ENCODE results near the gene MAP2K1.

The MAP2K1 gene

DNA sequence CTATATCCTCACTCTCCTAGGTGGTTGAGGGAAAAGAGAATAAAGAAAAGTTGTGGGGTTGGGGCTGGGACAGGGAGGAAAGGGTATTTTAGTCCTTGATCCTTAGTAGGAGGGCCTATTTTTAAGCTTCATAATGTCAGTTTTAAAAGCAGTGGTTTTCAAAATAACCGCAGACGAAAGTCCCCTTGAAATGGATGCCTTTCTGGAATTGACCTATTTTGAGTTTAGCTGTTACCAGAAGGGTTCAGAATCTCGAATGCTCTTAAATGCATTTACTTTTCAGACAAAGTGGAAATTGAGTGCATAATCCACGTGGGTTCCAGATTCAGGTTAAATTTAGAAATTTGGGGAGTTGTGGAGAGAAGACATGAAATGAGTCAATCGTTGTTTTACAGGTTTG, 16.6 kb downstream of the MAP2K1 start:
- Mint-ChIP-seq H3K9me3 (no peaks in the 10 kb centered on the region), H3K4me1 (ENCODE audit: low read depth) (peaks cover 78% of the 10 kb centered on the region), H3K4me3 (no peak overlapping the region), H3K36me3 (ENCODE audit: low read depth) (peaks cover 39% of the 10 kb centered on the region), H3K27ac (no peak overlapping the region), H3K27me3 (no peaks in the 10 kb centered on the region)
- intact Hi-C loops (cut with micrococcal nuclease) = no loop called here

DNA sequence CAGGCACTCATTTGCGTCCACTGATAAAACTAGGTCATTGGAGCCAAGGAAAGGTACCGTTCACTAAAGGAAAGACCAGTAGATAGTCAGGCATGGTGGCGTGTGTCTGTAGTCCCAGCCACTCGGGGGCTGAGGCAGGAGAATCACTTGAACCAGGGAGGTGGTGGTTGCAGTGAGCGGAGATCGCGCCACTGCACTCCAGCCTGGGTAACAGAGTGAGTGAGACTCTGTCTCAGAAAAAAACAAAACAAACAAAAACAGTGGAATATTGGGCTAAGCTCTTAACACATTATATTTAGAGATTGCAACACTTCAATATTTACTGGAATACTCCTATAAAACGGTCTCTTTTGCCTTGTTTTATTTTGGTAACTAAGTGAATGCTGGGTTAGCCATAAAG, 17.4 kb downstream of the MAP2K1 start:
- intact Hi-C loops (cut with micrococcal nuclease) = no loop called here
- H3K4me1 Mint-ChIP-seq (ENCODE audit: low read depth) = peaks cover 85% of the 10 kb centered on the region

GRCh38 chr15:66404532-66404931, 17.8 kb downstream of the MAP2K1 start:
- no peak overlapping the region for H3K4me3 Mint-ChIP-seq
- no peaks in the 10 kb centered on the region for H3K27me3 Mint-ChIP-seq
- no peaks in the 10 kb centered on the region for H3K9me3 Mint-ChIP-seq
- peaks cover 27% of the 10 kb centered on the region for H3K36me3 Mint-ChIP-seq (ENCODE audit: low read depth)
- peak overlapping the region; percentile 8 for H3K27ac Mint-ChIP-seq
- intact Hi-C loops (cut with micrococcal nuclease) = no loop called here
- H3K4me1 Mint-ChIP-seq (ENCODE audit: low read depth) = peaks cover 85% of the 10 kb centered on the region

More for the DNA sequence above, 17.4 kb downstream of the MAP2K1 start:
- H3K27ac Mint-ChIP-seq = peak overlapping the region; percentile 8
- H3K9me3 Mint-ChIP-seq = no peaks in the 10 kb centered on the region
- H3K36me3 Mint-ChIP-seq (ENCODE audit: low read depth) = peaks cover 31% of the 10 kb centered on the region
- H3K4me3 Mint-ChIP-seq = no peak overlapping the region
- H3K27me3 Mint-ChIP-seq = no peaks in the 10 kb centered on the region

- H3K4me3 Mint-ChIP-seq = no peak overlapping the region
- H3K36me3 Mint-ChIP-seq (ENCODE audit: low read depth) = peaks cover 22% of the 10 kb centered on the region
- H3K9me3 Mint-ChIP-seq = no peaks in the 10 kb centered on the region
- intact Hi-C loops (cut with micrococcal nuclease) = no loop called here
- H3K27me3 Mint-ChIP-seq = no peaks in the 10 kb centered on the region
- H3K27ac Mint-ChIP-seq = peak overlapping the region; percentile 8
- peaks cover 88% of the 10 kb centered on the region for H3K4me1 Mint-ChIP-seq (ENCODE audit: low read depth)
Observed at GRCh38 chr15:66405007-66405406, 18.3 kb downstream of the MAP2K1 start.

GRCh38 chr15:66405615-66406014, 18.9 kb downstream of the MAP2K1 start:
- Mint-ChIP-seq H3K4me1 (ENCODE audit: low read depth) (peaks cover 88% of the 10 kb centered on the region), H3K27ac (no peak overlapping the region), H3K4me3 (no peak overlapping the region), H3K27me3 (no peaks in the 10 kb centered on the region), H3K36me3 (ENCODE audit: low read depth) (peaks cover 16% of the 10 kb centered on the region), H3K9me3 (no peaks in the 10 kb centered on the region)
- intact Hi-C loops (cut with micrococcal nuclease) = no loop called here

DNA sequence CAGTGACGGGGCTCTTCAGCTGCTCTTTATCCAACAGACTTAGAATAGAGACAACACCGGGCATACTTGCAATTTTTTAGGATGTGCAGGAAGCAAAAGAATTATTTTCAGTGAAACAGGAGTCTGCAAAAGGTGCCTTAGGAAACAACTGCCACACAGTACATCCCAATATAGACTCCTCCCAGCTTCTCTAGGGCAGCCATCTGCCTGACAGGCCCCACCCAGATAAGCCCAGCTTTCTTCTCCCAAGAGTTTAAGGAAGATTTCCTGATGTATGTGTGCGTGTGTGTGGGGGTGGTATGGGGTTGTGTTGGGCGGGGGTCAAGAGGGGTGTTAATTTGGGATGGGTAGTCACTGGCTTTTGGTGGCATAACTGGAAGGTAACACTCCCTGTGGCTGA, 21.5 kb downstream of the MAP2K1 start:
- Mint-ChIP-seq H3K27me3 (no peaks in the 10 kb centered on the region), H3K36me3 (ENCODE audit: low read depth) (peaks cover 6% of the 10 kb centered on the region), H3K4me1 (ENCODE audit: low read depth) (peaks cover 85% of the 10 kb centered on the region), H3K9me3 (no peaks in the 10 kb centered on the region), H3K4me3 (no peak overlapping the region), H3K27ac (peak overlapping the region; percentile 70)
- intact Hi-C loops (cut with micrococcal nuclease) = no loop called here

GRCh38 chr15:66408675-66409282, 22.1 kb downstream of the MAP2K1 start:
- Mint-ChIP-seq H3K27ac (peak overlapping the region; percentile 70), H3K4me3 (no peak overlapping the region), H3K9me3 (no peaks in the 10 kb centered on the region), H3K4me1 (ENCODE audit: low read depth) (peaks cover 85% of the 10 kb centered on the region), H3K27me3 (no peaks in the 10 kb centered on the region), H3K36me3 (ENCODE audit: low read depth) (peaks cover 9% of the 10 kb centered on the region)
- intact Hi-C loops (cut with micrococcal nuclease) = no loop called here

GRCh38 chr15:66409565-66410108, 22.9 kb downstream of the MAP2K1 start:
- H3K27ac Mint-ChIP-seq = peak overlapping the region; percentile 80

GRCh38 chr15:66411190-66411589, 24.5 kb downstream of the MAP2K1 start:
- H3K27me3 Mint-ChIP-seq = no peaks in the 10 kb centered on the region
- peaks cover 89% of the 10 kb centered on the region for H3K4me1 Mint-ChIP-seq (ENCODE audit: low read depth)
- intact Hi-C loops (cut with micrococcal nuclease) = no loop called here
- H3K4me3 Mint-ChIP-seq = peak overlapping the region; percentile 57
- no peaks in the 10 kb centered on the region for H3K9me3 Mint-ChIP-seq
- peaks cover 22% of the 10 kb centered on the region for H3K36me3 Mint-ChIP-seq (ENCODE audit: low read depth)
- peak overlapping the region; percentile 80 for H3K27ac Mint-ChIP-seq

More at GRCh38 chr15:66409565-66410108, 22.9 kb downstream of the MAP2K1 start:
- H3K27me3 Mint-ChIP-seq = no peaks in the 10 kb centered on the region
- H3K4me1 Mint-ChIP-seq (ENCODE audit: low read depth) = peaks cover 82% of the 10 kb centered on the region
- no peaks in the 10 kb centered on the region for H3K9me3 Mint-ChIP-seq
- intact Hi-C loops (cut with micrococcal nuclease) = no loop called here
- H3K4me3 Mint-ChIP-seq = no peak overlapping the region
- peaks cover 13% of the 10 kb centered on the region for H3K36me3 Mint-ChIP-seq (ENCODE audit: low read depth)

- H3K27me3 Mint-ChIP-seq = no peaks in the 10 kb centered on the region
- H3K9me3 Mint-ChIP-seq = no peaks in the 10 kb centered on the region
- peak overlapping the region; percentile 43 for H3K27ac Mint-ChIP-seq
- intact Hi-C loops (cut with micrococcal nuclease) = no loop called here
- H3K4me3 Mint-ChIP-seq = no peak overlapping the region
- peaks cover 25% of the 10 kb centered on the region for H3K36me3 Mint-ChIP-seq (ENCODE audit: low read depth)
- peaks cover 88% of the 10 kb centered on the region for H3K4me1 Mint-ChIP-seq (ENCODE audit: low read depth)
Observed at GRCh38 chr15:66412220-66412619, 25.5 kb downstream of the MAP2K1 start.

DNA sequence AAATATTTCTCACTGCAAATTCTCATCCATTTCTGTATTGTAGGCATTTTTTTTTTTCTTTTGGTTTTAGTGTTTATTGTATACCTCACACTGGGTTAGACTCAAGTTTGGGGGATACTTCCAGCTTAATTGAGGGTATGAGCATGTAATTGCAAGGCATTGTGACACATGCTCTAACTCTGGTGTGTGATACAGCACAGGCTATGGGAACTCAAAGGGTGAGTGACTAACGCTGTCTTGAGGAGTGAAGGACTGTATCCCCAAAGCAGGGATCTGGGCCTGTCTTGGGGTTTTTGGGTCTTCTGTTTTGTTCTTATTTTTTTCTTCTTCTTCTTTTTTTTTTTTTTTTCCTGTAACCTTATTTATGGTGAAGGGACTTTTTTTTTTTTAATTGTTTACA, 26.9 kb downstream of the MAP2K1 start:
- Mint-ChIP-seq H3K9me3 (no peaks in the 10 kb centered on the region), H3K27me3 (no peaks in the 10 kb centered on the region), H3K27ac (peak overlapping the region; percentile 28), H3K36me3 (ENCODE audit: low read depth) (peaks cover 25% of the 10 kb centered on the region), H3K4me3 (no peak overlapping the region), H3K4me1 (ENCODE audit: low read depth) (peaks cover 87% of the 10 kb centered on the region)
- intact Hi-C loops (cut with micrococcal nuclease) = no loop called here

DNA sequence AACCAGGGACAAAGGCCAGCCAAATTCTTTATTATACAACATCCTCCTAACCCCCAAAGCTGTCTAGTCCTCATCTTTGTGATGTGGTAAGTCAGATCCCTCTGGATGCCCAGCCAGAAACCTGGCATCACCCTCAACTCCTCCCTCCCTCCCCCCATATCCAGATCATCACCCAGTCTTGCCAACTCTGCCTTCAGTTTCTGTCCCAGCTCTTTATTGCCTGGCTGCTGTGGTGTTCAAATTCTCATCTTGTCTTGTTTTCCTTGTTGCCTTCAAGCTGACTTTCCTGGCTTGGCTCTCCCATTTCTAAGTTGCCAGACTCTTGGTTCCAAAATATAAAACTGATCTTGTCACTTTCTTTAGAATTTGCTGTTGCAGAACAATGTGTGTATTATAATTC, 28.6 kb downstream of the MAP2K1 start:
- Mint-ChIP-seq H3K36me3 (ENCODE audit: low read depth) (peaks cover 25% of the 10 kb centered on the region), H3K27ac (peak overlapping the region; percentile 44), H3K9me3 (no peaks in the 10 kb centered on the region), H3K27me3 (no peaks in the 10 kb centered on the region), H3K4me3 (no peak overlapping the region), H3K4me1 (ENCODE audit: low read depth) (peaks cover 80% of the 10 kb centered on the region)
- intact Hi-C loops (cut with micrococcal nuclease) = no loop called here

- Mint-ChIP-seq H3K9me3 (no peaks in the 10 kb centered on the region), H3K27ac (peak overlapping the region; percentile 42), H3K27me3 (no peaks in the 10 kb centered on the region), H3K4me3 (no peak overlapping the region), H3K36me3 (ENCODE audit: low read depth) (peaks cover 25% of the 10 kb centered on the region), H3K4me1 (ENCODE audit: low read depth) (peaks cover 69% of the 10 kb centered on the region)
- intact Hi-C loops (cut with micrococcal nuclease) = no loop called here
Observed at GRCh38 chr15:66417736-66418135, 31.0 kb downstream of the MAP2K1 start.

GRCh38 chr15:66419471-66419870, 32.8 kb downstream of the MAP2K1 start:
- intact Hi-C loops (cut with micrococcal nuclease) = no loop called here
- Mint-ChIP-seq H3K4me3 (no peak overlapping the region), H3K4me1 (ENCODE audit: low read depth) (peaks cover 62% of the 10 kb centered on the region), H3K27ac (no peak overlapping the region), H3K36me3 (ENCODE audit: low read depth) (peaks cover 15% of the 10 kb centered on the region), H3K27me3 (no peaks in the 10 kb centered on the region), H3K9me3 (no peaks in the 10 kb centered on the region)

DNA sequence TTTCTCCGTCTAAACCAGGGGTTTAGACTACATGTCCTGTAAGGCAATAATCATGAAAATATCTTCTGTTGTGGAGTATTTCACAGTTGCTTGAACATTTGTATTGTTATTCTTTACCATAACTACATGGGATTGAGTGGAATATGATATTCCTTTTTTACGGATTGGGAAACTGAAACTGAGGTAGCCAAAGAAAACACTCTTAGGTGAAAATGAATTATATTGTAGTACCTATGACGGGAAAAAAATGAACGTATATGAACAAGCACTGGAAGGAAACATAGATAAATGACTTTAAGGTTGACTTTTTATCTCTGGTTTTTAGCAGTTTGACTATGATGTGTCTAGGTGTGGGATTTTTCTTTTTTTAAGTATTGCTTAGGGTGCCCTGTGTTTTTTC, 35.6 kb downstream of the MAP2K1 start:
- H3K27me3 Mint-ChIP-seq = no peaks in the 10 kb centered on the region
- intact Hi-C loops (cut with micrococcal nuclease) = no loop called here
- H3K4me3 Mint-ChIP-seq = no peak overlapping the region
- no peaks in the 10 kb centered on the region for H3K36me3 Mint-ChIP-seq (ENCODE audit: low read depth)
- peaks cover 54% of the 10 kb centered on the region for H3K4me1 Mint-ChIP-seq (ENCODE audit: low read depth)
- no peaks in the 10 kb centered on the region for H3K9me3 Mint-ChIP-seq
- H3K27ac Mint-ChIP-seq = peak overlapping the region; percentile 6

Measured in dendritic cell treated with granulocyte-macrophage colony-stimulating factor and Interleukin-4, amounts not matched to agents 40 ng/mL and 50 ng/mL, for 4 days (primary cell).